ENCODE data around the gene PPP1R16B.

The PPP1R16B gene

DNA sequence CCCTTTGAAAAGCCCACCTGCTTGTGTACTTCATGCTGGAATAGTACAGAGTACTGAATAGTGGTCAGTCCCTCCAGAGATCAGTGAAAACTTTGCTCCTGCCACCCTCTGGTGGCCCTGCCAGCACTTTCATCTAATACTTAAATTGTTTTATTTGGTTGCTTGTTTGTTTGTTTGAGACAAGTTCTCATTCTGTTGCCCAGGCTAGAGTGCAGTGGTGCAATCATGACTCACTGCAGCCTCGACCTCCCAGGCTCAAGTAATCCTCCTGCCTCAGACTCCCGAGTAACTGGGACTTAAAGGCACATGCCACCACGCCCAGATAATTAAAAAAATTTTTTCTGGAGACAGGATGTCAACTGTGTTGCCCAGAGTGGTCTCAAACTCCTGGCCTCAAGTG lies 129.8 kb downstream of the PPP1R16B start:
- Histone ChIP-seq H3K4me3 (ENCODE audit: low read depth in 1 of 2, low read length in 1 of 2) (no peak overlapping the region), H3K4me1 (ENCODE audit: control insufficient read depth in 1 of 2, insufficient read depth in 1 of 2, low read depth in 1 of 2, low read length in 1 of 2) (peaks cover 0 to 6% of the 10 kb centered on the region in 2 experiments), H3K27ac (no peak overlapping the region), H3K36me3 (peaks cover 22% of the 10 kb centered on the region), H3K27me3 (no peaks in the 10 kb centered on the region), H3K9me3 (no peaks in the 10 kb centered on the region)
- TF ChIP-seq, protein P1, sequence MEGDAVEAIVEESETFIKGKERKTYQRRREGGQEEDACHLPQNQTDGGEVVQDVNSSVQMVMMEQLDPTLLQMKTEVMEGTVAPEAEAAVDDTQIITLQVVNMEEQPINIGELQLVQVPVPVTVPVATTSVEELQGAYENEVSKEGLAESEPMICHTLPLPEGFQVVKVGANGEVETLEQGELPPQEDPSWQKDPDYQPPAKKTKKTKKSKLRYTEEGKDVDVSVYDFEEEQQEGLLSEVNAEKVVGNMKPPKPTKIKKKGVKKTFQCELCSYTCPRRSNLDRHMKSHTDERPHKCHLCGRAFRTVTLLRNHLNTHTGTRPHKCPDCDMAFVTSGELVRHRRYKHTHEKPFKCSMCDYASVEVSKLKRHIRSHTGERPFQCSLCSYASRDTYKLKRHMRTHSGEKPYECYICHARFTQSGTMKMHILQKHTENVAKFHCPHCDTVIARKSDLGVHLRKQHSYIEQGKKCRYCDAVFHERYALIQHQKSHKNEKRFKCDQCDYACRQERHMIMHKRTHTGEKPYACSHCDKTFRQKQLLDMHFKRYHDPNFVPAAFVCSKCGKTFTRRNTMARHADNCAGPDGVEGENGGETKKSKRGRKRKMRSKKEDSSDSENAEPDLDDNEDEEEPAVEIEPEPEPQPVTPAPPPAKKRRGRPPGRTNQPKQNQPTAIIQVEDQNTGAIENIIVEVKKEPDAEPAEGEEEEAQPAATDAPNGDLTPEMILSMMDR (IDR thresholded peaks at IDR 0.05), result no peak

GRCh38 chr20:38935967-38936407 lies 130.5 kb downstream of the PPP1R16B start:
- peaks cover 22% of the 10 kb centered on the region for H3K36me3 ChIP-seq
- peaks cover 0 to 6% of the 10 kb centered on the region in 2 experiments for H3K4me1 ChIP-seq (ENCODE audit: control insufficient read depth in 1 of 2, insufficient read depth in 1 of 2, low read depth in 1 of 2, low read length in 1 of 2)
- no peaks in the 10 kb centered on the region for H3K9me3 ChIP-seq
- no peak overlapping the region for H3K4me3 ChIP-seq (ENCODE audit: low read depth in 1 of 2, low read length in 1 of 2)
- no peak overlapping the region for H3K27ac ChIP-seq
- TF ChIP-seq, protein P1 (IDR thresholded peaks at IDR 0.05), result no peak
- no peaks in the 10 kb centered on the region for H3K27me3 ChIP-seq

GRCh38 chr20:38937000-38937399 lies 131.5 kb downstream of the PPP1R16B start:
- Histone ChIP-seq H3K27ac (no peak overlapping the region), H3K36me3 (peaks cover 29% of the 10 kb centered on the region), H3K9me3 (no peaks in the 10 kb centered on the region), H3K4me3 (ENCODE audit: low read depth in 1 of 2, low read length in 1 of 2) (no peak overlapping the region), H3K4me1 (ENCODE audit: control insufficient read depth in 1 of 2, insufficient read depth in 1 of 2, low read depth in 1 of 2, low read length in 1 of 2) (peaks cover 0 to 6% of the 10 kb centered on the region in 2 experiments), H3K27me3 (no peaks in the 10 kb centered on the region)
- TF ChIP-seq, protein P1 (IDR thresholded peaks at IDR 0.05), result no peak

DNA sequence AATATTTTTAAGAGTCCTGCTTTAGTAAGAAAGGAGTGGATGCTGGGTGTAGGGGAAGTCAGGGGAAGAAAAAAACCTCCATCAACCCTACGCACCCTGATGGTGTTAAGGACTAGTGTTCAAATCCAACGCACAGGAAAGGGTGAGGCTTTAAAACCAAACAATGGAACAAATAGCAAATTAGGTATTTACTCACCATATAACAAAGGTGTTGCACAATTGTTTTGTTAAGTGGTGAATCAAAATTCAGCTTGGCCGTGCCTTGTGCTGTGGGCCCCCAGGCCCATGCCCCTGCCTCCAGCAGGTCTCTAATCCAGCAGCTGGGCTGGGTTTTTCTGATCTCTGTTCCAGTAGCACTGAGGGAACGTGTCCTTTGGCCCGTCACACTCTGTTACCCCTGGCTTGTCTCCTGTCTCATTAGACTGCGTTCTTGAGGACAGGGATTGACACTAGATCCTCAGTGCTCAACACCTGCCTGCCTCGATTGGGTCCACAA lies 132.5 kb downstream of the PPP1R16B start:
- Histone ChIP-seq H3K4me3 (ENCODE audit: low read depth in 1 of 2, low read length in 1 of 2) (no peak overlapping the region), H3K27me3 (no peaks in the 10 kb centered on the region), H3K36me3 (peaks cover 35% of the 10 kb centered on the region), H3K4me1 (ENCODE audit: control insufficient read depth in 1 of 2, insufficient read depth in 1 of 2, low read depth in 1 of 2, low read length in 1 of 2) (no peaks in the 10 kb centered on the region), H3K9me3 (no peaks in the 10 kb centered on the region), H3K27ac (no peak overlapping the region)
- TF ChIP-seq, protein P1 (IDR thresholded peaks at IDR 0.05), result no peak

DNA sequence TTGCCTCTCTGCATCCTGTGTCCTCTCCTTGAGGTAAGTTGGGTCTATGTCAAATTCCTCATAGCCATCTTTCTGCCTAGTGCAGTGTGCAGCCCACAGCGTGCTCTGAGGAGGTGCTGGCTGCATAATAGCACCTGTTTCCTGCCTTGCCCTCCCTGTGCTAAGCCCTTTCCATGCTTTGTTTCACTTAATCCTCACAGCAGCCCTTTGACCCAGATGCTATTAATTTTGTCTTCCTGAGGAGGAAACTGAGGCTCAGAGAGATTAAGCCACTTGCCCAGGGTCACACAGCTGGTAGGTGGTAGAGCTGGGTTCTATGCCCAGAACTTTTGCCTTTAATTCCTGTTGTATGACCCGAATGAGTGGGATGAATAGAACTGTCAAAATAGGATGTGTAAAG lies 134.2 kb downstream of the PPP1R16B start:
- TF ChIP-seq, protein P1 (IDR thresholded peaks at IDR 0.05), result no peak

More for the DNA sequence above, 134.2 kb downstream of the PPP1R16B start:
- Histone ChIP-seq H3K9me3 (no peaks in the 10 kb centered on the region), H3K27ac (no peak overlapping the region), H3K4me1 (ENCODE audit: control insufficient read depth in 1 of 2, insufficient read depth in 1 of 2, low read depth in 1 of 2, low read length in 1 of 2) (no peaks in the 10 kb centered on the region), H3K36me3 (peaks cover 50% of the 10 kb centered on the region), H3K27me3 (no peaks in the 10 kb centered on the region), H3K4me3 (ENCODE audit: low read depth in 1 of 2, low read length in 1 of 2) (no peak overlapping the region)

Measured in neutrophil (primary cell).